ENCODE results near the gene PHKB. TPM values are rescaled to one million over a fixed set of nuclear protein-coding genes. Genes with fewer than 3 reads are reported as not detected.

Gene PHKB
- total RNA-seq, 1 donor from 2014 or later: 57.7 TPM

GRCh38 chr16:47511882-47512281 lies 50.8 kb downstream of the PHKB start:
- Mint-ChIP-seq H3K27ac (ENCODE audit: unreplicated experiment) (no peak overlapping the region), H3K4me3 (ENCODE audit: unreplicated experiment) (no peak overlapping the region), H3K4me1 (ENCODE audit: low read depth) (peaks cover 7% of the 10 kb centered on the region), H3K36me3 (ENCODE audit: low read depth) (peaks cover 12% of the 10 kb centered on the region), H3K27me3 (ENCODE audit: low read depth) (no peaks in the 10 kb centered on the region), H3K9me3 (ENCODE audit: low read depth) (no peaks in the 10 kb centered on the region)
- DNase-seq (ENCODE audit: low spot score): no peak
- no peak for TF ChIP-seq CTCF (IDR thresholded peaks at IDR 0.05)

- no peak for TF ChIP-seq CTCF (IDR thresholded peaks at IDR 0.05)
- H3K4me3 Mint-ChIP-seq (ENCODE audit: unreplicated experiment): no peak overlapping the region
- no peak for DNase-seq (ENCODE audit: low spot score)
- peaks cover 17% of the 10 kb centered on the region for H3K9me3 Mint-ChIP-seq (ENCODE audit: low read depth)
- no peaks in the 10 kb centered on the region for H3K27me3 Mint-ChIP-seq (ENCODE audit: low read depth)
- no peaks in the 10 kb centered on the region for H3K4me1 Mint-ChIP-seq (ENCODE audit: low read depth)
- H3K27ac Mint-ChIP-seq (ENCODE audit: unreplicated experiment): no peak overlapping the region
- peaks cover 5% of the 10 kb centered on the region for H3K36me3 Mint-ChIP-seq (ENCODE audit: low read depth)
Measured at GRCh38 chr16:47519037-47519436, 57.9 kb downstream of the PHKB start.

DNA sequence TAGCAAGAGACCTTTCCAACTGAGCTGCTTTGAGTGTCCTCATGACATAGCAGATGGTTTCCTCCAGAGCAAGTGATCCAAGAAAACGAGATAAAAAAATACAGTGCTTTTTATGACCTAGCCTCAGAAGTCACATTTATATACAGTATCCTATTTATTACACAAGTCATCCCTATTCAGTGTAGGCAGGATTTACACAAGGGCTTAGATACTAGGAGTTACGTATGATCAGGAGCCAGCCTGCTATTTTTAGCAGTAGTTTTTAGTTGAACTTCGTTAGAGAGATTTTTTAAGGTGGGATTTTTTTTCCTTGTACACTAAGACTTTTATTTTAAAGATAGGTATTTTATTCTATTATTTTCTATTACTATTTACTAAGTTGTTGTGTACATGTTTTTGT lies 58.4 kb downstream of the PHKB start:
- TF ChIP-seq CTCF (IDR thresholded peaks at IDR 0.05): no peak
- Mint-ChIP-seq H3K4me1 (ENCODE audit: low read depth) (no peaks in the 10 kb centered on the region), H3K4me3 (ENCODE audit: unreplicated experiment) (no peak overlapping the region), H3K27ac (ENCODE audit: unreplicated experiment) (no peak overlapping the region), H3K9me3 (ENCODE audit: low read depth) (peaks cover 17% of the 10 kb centered on the region), H3K36me3 (ENCODE audit: low read depth) (peaks cover 5% of the 10 kb centered on the region), H3K27me3 (ENCODE audit: low read depth) (no peaks in the 10 kb centered on the region)
- DNase-seq (ENCODE audit: low spot score): no peak

GRCh38 chr16:47519996-47520679 lies 59.0 kb downstream of the PHKB start:
- Mint-ChIP-seq H3K36me3 (ENCODE audit: low read depth) (peaks cover 5% of the 10 kb centered on the region), H3K9me3 (ENCODE audit: low read depth) (peaks cover 17% of the 10 kb centered on the region), H3K27me3 (ENCODE audit: low read depth) (no peaks in the 10 kb centered on the region), H3K4me1 (ENCODE audit: low read depth) (no peaks in the 10 kb centered on the region), H3K4me3 (ENCODE audit: unreplicated experiment) (no peak overlapping the region), H3K27ac (ENCODE audit: unreplicated experiment) (no peak overlapping the region)
- DNase-seq (ENCODE audit: low spot score): no peak
- no peak for TF ChIP-seq CTCF (IDR thresholded peaks at IDR 0.05)

DNA sequence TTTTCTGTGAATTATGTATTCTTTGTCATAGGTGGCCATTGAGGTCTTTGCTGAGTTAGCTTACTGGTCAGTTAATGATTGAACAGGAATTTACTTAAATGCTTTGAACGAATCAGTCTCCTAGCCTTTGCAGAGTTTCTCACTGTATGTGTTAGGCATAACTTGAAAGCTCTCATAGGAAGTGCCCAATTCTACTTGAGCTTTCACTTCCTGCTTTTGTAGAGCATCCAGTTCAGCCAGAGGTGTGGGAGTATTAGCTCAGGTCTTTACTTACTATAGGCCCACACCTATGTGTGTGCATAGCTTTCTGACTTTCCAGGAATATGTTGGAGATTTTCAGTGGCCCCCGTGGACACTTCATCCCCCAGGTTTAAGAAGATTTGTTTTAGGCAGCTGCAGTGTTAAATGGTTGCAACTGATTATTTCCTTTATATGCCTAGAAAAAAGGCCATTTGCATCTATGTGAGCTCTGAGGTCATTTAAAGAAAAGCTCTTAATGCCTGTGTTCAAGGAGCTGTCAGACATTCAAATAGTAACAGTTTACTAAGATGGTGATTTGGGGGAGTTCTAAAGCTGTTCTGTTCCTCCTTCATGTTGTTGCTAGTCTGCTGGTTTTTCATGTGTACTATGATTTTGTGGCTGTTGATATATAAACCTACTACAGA lies 62.3 kb downstream of the PHKB start:
- Mint-ChIP-seq H3K27me3 (ENCODE audit: low read depth) (no peaks in the 10 kb centered on the region), H3K36me3 (ENCODE audit: low read depth) (peaks cover 5% of the 10 kb centered on the region), H3K4me1 (ENCODE audit: low read depth) (no peaks in the 10 kb centered on the region), H3K9me3 (ENCODE audit: low read depth) (peaks cover 17% of the 10 kb centered on the region), H3K27ac (ENCODE audit: unreplicated experiment) (no peak overlapping the region), H3K4me3 (ENCODE audit: unreplicated experiment) (no peak overlapping the region)
- no peak for DNase-seq (ENCODE audit: low spot score)
- no peak for TF ChIP-seq CTCF (IDR thresholded peaks at IDR 0.05)
